ES-I3 (cell line): ENCODE results near the gene GIMAP6.
"Not testable (repeated sequence)": the region's sequence is repeated elsewhere in the genome, so short reads cannot be mapped to it uniquely, and the experiment has no call there.

Experiments
- H3K36me3 ChIP-seq: 2 replicates; pipeline ENCODE4 v1.6.1; 2013; ENCODE audit warnings: mild to moderate bottlenecking, low read length, control low read depth, moderate library complexity; ENCODE audit not compliant: insufficient read depth
- H3K4me1 ChIP-seq: 2 replicates; pipeline ENCODE4 v1.6.1; 2013; ENCODE audit warnings: mild to moderate bottlenecking, control low read depth, low read length; ENCODE audit not compliant: insufficient read depth
- H3K9ac ChIP-seq: 2 replicates; pipeline ENCODE4 v1.6.1; 2013; ENCODE audit warnings: low read depth, mild to moderate bottlenecking, low read length, moderate library complexity
- H3K9me3 ChIP-seq: 2 replicates; pipeline ENCODE4 v1.6.1; 2013; ENCODE audit warnings: mild to moderate bottlenecking, low read length, moderate library complexity; ENCODE audit not compliant: control insufficient read depth, insufficient read depth

The GIMAP6 gene

DNA sequence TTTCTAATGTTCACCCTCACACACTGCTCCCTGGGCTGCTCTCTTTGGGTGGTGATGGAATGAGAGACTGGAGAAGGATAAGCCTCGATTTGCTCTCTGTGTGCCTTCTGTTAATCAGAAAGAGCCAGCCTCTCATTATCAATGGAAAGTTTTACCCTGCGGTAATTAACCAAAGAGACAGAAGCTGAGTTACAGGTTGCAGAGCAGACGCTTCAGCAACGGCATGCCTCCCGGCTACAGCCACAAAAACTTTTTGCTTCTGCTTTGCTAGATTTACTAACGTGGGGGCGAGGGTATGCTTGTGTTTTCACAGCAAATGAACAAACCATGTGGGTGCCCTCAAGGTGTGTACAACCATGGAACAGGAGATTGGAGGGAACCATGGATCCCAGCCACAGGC, 47.0 kb downstream of the GIMAP6 start:
- Histone ChIP-seq H3K4me1 (no peaks in the 10 kb centered on the region), H3K36me3 (no peaks in the 10 kb centered on the region), H3K9ac (no peak overlapping the region), H3K9me3 (no peaks in the 10 kb centered on the region)

GRCh38 chr7:150580638-150581394, 51.4 kb downstream of the GIMAP6 start:
- Histone ChIP-seq H3K36me3 (no peaks in the 10 kb centered on the region), H3K9ac (no peak overlapping the region), H3K4me1 (no peaks in the 10 kb centered on the region), H3K9me3 (no peaks in the 10 kb centered on the region)

GRCh38 chr7:150579979-150580637, 52.1 kb downstream of the GIMAP6 start:
- H3K9ac ChIP-seq, H3K36me3 ChIP-seq, H3K4me1 ChIP-seq, H3K9me3 ChIP-seq: not testable (repeated sequence)
